K562 (cell line): ENCODE results near the gene PATL2. TPM values are rescaled to one million over a fixed set of nuclear protein-coding genes. Genes with fewer than 3 reads are reported as not detected.

ENCODE experiments used
- ARID4B ChIP-seq: sonication (generic); formaldehyde crosslinking; IDR thresholded peaks from 2 replicates; pipeline ENCODE4 v1.8.0; 2022; ENCODE audit warnings: mild to moderate bottlenecking, missing genetic modification reagents
- BRCA1 ChIP-seq, 2 experiments: fragments of 450-650 bp in 1 of 2; sonication (generic) in 1 of 2; formaldehyde crosslinking in 1 of 2; IDR thresholded peaks; 2 replicates each; pipeline versions ENCODE4 v1.5.0 to v1.6.1; 2017 to 2020; ENCODE audit warnings: mild to moderate bottlenecking in 1 of 2, missing genetic modification reagents in 1 of 2
- CBX8 ChIP-seq: fragments of 200-600 bp; sonication (generic); IDR thresholded peaks from 2 replicates; pipeline ENCODE4 v1.6.1; 2012; ENCODE audit warnings: borderline replicate concordance, mixed run types, low read depth, mild to moderate bottlenecking, moderate library complexity, mixed read lengths, low read length, control low read depth, inconsistent platforms; ENCODE audit not compliant: poor library complexity, severe bottlenecking; ENCODE audit errors: extremely low read depth
- CTBP1 ChIP-seq: fragments of 450-650 bp; IDR thresholded peaks from 2 replicates; pipeline ENCODE4 v1.6.1; 2016; ENCODE audit warnings: borderline replicate concordance
- DEAF1 ChIP-seq: fragments of 450-650 bp; formaldehyde crosslinking; IDR thresholded peaks from 2 replicates; pipeline ENCODE4 v1.4.0; 2020; ENCODE audit warnings: mild to moderate bottlenecking, moderate library complexity
- ESRRA ChIP-seq: fragments of 450-650 bp; IDR thresholded peaks from 2 replicates; pipeline ENCODE4 v1.6.1; 2014; ENCODE audit warnings: low read depth, mild to moderate bottlenecking, moderate library complexity, borderline replicate concordance
- GABPB1 ChIP-seq: sonication (generic); formaldehyde crosslinking; IDR thresholded peaks from 2 replicates; pipeline ENCODE4 v1.8.0; 2022; ENCODE audit warnings: mild to moderate bottlenecking, missing genetic modification reagents
- NFRKB ChIP-seq: fragments of 450-650 bp; IDR thresholded peaks from 2 replicates; pipeline ENCODE4 v1.6.1; 2016; ENCODE audit warnings: low read depth
- NR2F6 ChIP-seq: fragments of 450-650 bp; formaldehyde crosslinking; IDR thresholded peaks from 2 replicates; pipeline ENCODE4 v1.4.0; 2020; ENCODE audit warnings: mild to moderate bottlenecking
- POLR3A ChIP-seq: IDR thresholded peaks from 2 replicates; pipeline ENCODE4 v1.6.1; 2011; ENCODE audit warnings: borderline replicate concordance, mild to moderate bottlenecking, moderate library complexity; ENCODE audit not compliant: insufficient read length, insufficient read depth; ENCODE audit errors: extremely low read depth
- ZNF146 ChIP-seq: IDR thresholded peaks from one replicate; pipeline ENCODE4 v1.6.1; 2018; ENCODE audit warnings: missing compliant biosample characterization; ENCODE audit not compliant: unreplicated experiment
- ZNF224 ChIP-seq: sonication (generic); formaldehyde crosslinking; IDR thresholded peaks from 2 replicates; pipeline ENCODE4 v1.8.0; 2022; ENCODE audit warnings: mild to moderate bottlenecking, missing genetic modification reagents
- ZNF431 ChIP-seq: sonication (generic); formaldehyde crosslinking; IDR thresholded peaks from 2 replicates; pipeline ENCODE4 v1.8.0; 2022; ENCODE audit warnings: mild to moderate bottlenecking, missing genetic modification reagents
- ZNF639 ChIP-seq, 2 experiments: fragments of 200-800 bp in 1 of 2; sonication (Bioruptor generic) in 1 of 2; sonication (generic) in 1 of 2; formaldehyde crosslinking in 1 of 2; IDR thresholded peaks in 1 of 2; conservative IDR thresholded peaks in 1 of 2; 2 replicates each; pipeline versions ENCODE4 v1.5.0 to v1.6.1; 2016 to 2020; ENCODE audit warnings: missing compliant biosample characterization in 1 of 2, missing genetic modification characterization in 1 of 2, missing genetic modification reagents in 1 of 2
- polyA plus RNA-seq, 8 experiments: library from polyadenylated mRNA; depleted of rRNA in 4 of 8; stranded (reverse) in 5 of 8; unstranded in 3 of 8; fragments of >200 nt; fragmentation: Nextera tagmentation in 2 of 8; fragmentation: Illumina TruSeq in 1 of 8; extraction: Ambion mirVana in 2 of 8; extraction: Trizol in 1 of 8; gene quantifications; 2 replicates each; pipeline versions ENCODE4 v1.2.1 to v1.2.3, GENCODE V29; 2011 to 2014; ENCODE audit warnings: inconsistent platforms in 1 of 8, missing spikeins in 1 of 8
- total RNA-seq, 7 experiments: library from RNA; depleted of rRNA in 6 of 7; stranded (reverse); fragments of >200 nt in 6 of 7; fragmentation: Illumina TruSeq in 2 of 7; extraction: Trizol in 2 of 7; gene quantifications; 2 replicates each; pipeline versions ENCODE4 v1.2.1 to v1.2.3, GENCODE V29; 2011 to 2021; ENCODE audit warnings: low replicate concordance in 1 of 7

PATL2 gene
- total and polyA plus RNA-seq, 9 of the 15 experiments (the other 6 are each of a cell fraction or from before 2014, with no cell fraction given): 0.42 to 1.1 (median 0.86) TPM

- TF ChIP-seq ESRRA (peak; percentile 50), ZNF639 (CRISPR knock-in tag; conservative IDR thresholded peaks at IDR 0.05 in 1 of 2, IDR thresholded peaks at IDR 0.05 in 1 of 2) (peak in 1 of 2 experiments; percentile 92; a peak in 2 of 4 replicates), CBX8 (no peak), CTBP1 (peak; percentile 73; the same call in 1 of the 2 replicates), ZNF224 (0 out of 2 replicates have a peak, but pooled peaks have one; percentile 61), NFRKB (peak; percentile 94), ZNF431 (peak; percentile 85), POLR3A (no peak), ARID4B (CRISPR knock-in tag) (peak; percentile 95), BRCA1 (IDR thresholded peaks at IDR 0.05) (no peak), BRCA1 (CRISPR knock-in tag; IDR thresholded peaks at IDR 0.05) (no peak), GABPB1 (CRISPR knock-in tag) (peak; percentile 94), ZNF146 (CRISPR knock-in tag) (no peak), NR2F6 (CRISPR knock-in tag) (no peak), DEAF1 (CRISPR knock-in tag) (peak; percentile 95)
These were observed 47.5 kb downstream of the PATL2 start, which contains the start of gene SPG11 (continued) for GRCh38 chr15:44663410-44664308.
